SK-N-SH (cell line): ENCODE data around the gene EIPR1.

Source experiments
- EP300 ChIP-seq, 2 experiments: IDR thresholded peaks; 2 replicates each; pipeline versions ENCODE4 v1.4.0 to v1.6.1; 2012; ENCODE audit warnings: borderline replicate concordance in 1 of 2, low read depth in 1 of 2, low read length in 1 of 2
- EZH2phosphoT487 ChIP-seq: fragments of 200-600 bp; sonication (generic); IDR thresholded peaks from 2 replicates; pipeline ENCODE4 v1.6.1; 2017; ENCODE audit warnings: low read depth, mixed run types, mild to moderate bottlenecking, antibody characterized with exemption, moderate library complexity, borderline replicate concordance
- FOXM1 ChIP-seq: IDR thresholded peaks from 2 replicates; pipeline ENCODE4 v1.4.0; 2012; ENCODE audit warnings: low read depth, mild to moderate bottlenecking
- GABPA ChIP-seq: IDR thresholded peaks from 2 replicates; pipeline ENCODE4 v1.4.0; 2012; ENCODE audit warnings: low read depth, mild to moderate bottlenecking
- JUND ChIP-seq: IDR thresholded peaks from 2 replicates; pipeline ENCODE4 v1.4.0; 2012
- POLR2AphosphoS5 ChIP-seq: IDR thresholded peaks from 2 replicates; pipeline ENCODE4 v1.6.1; 2012; ENCODE audit warnings: low read depth, low read length
- RAD21 ChIP-seq: IDR thresholded peaks from 2 replicates; pipeline ENCODE4 v1.6.1; 2012; ENCODE audit warnings: mild to moderate bottlenecking, low read length
- RCOR1 ChIP-seq: fragments of 150-350 bp; IDR thresholded peaks from 2 replicates; pipeline ENCODE4 v1.6.1; 2017; ENCODE audit warnings: antibody characterized with exemption, low read length
- SIN3A ChIP-seq: IDR thresholded peaks from 2 replicates; pipeline ENCODE4 v1.6.1; 2012; ENCODE audit warnings: low read depth, mild to moderate bottlenecking, low read length, moderate library complexity, borderline replicate concordance
- TAF1 ChIP-seq: IDR thresholded peaks from 2 replicates; pipeline ENCODE4 v1.6.1; 2012; ENCODE audit warnings: low read depth, mild to moderate bottlenecking, low read length, moderate library complexity, borderline replicate concordance
- TF ChIP-seq, protein P1 (sequence below): IDR thresholded peaks from 2 replicates; pipeline ENCODE4 v1.6.1; 2012; ENCODE audit warnings: mild to moderate bottlenecking, low read depth, low read length, moderate library complexity
- TF ChIP-seq, protein P2 (sequence below): fragments of 200-600 bp; sonication (generic); IDR thresholded peaks from 2 replicates; pipeline ENCODE4 v1.6.1; 2017; ENCODE audit warnings: antibody characterized with exemption, mild to moderate bottlenecking, moderate library complexity
- TF ChIP-seq, protein P3 (sequence below): IDR thresholded peaks from 2 replicates; pipeline ENCODE4 v1.4.0; 2012; ENCODE audit warnings: low read depth, borderline replicate concordance
- TF ChIP-seq, protein P4 (sequence below): IDR thresholded peaks from 2 replicates; pipeline ENCODE4; 2012

DNA sequence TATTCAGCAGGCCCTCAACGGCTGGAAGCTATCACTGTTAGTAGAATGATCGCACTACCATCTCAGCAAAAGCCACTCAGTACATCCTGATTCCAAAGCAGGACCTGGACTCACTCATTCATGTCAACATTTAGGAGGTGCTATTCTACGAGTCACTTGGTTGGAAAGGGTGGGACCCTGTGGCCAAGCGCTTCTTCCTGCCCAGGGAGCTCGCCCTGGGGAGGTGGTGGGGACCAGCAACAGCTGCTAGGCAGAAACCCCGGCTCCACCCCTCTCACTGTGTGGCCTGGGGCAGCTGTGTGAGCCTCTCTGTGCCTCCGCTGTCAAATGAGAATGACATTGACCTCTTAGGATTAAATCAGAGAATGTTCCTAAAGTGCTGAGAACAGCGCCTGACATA, 231.4 kb downstream of the EIPR1 start:
- TF ChIP-seq JUND (no peak), EP300 (IDR thresholded peaks at IDR 0.05; ENCODE audit: borderline replicate concordance in 1 of 2, low read depth in 1 of 2, low read length in 1 of 2) (no peak), TAF1 (no peak), RCOR1 (no peak), EZH2phosphoT487 (no peak), FOXM1 (no peak), GABPA (no peak), SIN3A (no peak), RAD21 (no peak), POLR2AphosphoS5 (no peak)
- TF ChIP-seq, protein P1, sequence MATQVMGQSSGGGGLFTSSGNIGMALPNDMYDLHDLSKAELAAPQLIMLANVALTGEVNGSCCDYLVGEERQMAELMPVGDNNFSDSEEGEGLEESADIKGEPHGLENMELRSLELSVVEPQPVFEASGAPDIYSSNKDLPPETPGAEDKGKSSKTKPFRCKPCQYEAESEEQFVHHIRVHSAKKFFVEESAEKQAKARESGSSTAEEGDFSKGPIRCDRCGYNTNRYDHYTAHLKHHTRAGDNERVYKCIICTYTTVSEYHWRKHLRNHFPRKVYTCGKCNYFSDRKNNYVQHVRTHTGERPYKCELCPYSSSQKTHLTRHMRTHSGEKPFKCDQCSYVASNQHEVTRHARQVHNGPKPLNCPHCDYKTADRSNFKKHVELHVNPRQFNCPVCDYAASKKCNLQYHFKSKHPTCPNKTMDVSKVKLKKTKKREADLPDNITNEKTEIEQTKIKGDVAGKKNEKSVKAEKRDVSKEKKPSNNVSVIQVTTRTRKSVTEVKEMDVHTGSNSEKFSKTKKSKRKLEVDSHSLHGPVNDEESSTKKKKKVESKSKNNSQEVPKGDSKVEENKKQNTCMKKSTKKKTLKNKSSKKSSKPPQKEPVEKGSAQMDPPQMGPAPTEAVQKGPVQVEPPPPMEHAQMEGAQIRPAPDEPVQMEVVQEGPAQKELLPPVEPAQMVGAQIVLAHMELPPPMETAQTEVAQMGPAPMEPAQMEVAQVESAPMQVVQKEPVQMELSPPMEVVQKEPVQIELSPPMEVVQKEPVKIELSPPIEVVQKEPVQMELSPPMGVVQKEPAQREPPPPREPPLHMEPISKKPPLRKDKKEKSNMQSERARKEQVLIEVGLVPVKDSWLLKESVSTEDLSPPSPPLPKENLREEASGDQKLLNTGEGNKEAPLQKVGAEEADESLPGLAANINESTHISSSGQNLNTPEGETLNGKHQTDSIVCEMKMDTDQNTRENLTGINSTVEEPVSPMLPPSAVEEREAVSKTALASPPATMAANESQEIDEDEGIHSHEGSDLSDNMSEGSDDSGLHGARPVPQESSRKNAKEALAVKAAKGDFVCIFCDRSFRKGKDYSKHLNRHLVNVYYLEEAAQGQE: no peak
- TF ChIP-seq, protein P2, sequence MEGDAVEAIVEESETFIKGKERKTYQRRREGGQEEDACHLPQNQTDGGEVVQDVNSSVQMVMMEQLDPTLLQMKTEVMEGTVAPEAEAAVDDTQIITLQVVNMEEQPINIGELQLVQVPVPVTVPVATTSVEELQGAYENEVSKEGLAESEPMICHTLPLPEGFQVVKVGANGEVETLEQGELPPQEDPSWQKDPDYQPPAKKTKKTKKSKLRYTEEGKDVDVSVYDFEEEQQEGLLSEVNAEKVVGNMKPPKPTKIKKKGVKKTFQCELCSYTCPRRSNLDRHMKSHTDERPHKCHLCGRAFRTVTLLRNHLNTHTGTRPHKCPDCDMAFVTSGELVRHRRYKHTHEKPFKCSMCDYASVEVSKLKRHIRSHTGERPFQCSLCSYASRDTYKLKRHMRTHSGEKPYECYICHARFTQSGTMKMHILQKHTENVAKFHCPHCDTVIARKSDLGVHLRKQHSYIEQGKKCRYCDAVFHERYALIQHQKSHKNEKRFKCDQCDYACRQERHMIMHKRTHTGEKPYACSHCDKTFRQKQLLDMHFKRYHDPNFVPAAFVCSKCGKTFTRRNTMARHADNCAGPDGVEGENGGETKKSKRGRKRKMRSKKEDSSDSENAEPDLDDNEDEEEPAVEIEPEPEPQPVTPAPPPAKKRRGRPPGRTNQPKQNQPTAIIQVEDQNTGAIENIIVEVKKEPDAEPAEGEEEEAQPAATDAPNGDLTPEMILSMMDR: no peak
- TF ChIP-seq, protein P3, sequence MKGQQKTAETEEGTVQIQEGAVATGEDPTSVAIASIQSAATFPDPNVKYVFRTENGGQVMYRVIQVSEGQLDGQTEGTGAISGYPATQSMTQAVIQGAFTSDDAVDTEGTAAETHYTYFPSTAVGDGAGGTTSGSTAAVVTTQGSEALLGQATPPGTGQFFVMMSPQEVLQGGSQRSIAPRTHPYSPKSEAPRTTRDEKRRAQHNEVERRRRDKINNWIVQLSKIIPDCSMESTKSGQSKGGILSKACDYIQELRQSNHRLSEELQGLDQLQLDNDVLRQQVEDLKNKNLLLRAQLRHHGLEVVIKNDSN: no peak
- TF ChIP-seq, protein P4, sequence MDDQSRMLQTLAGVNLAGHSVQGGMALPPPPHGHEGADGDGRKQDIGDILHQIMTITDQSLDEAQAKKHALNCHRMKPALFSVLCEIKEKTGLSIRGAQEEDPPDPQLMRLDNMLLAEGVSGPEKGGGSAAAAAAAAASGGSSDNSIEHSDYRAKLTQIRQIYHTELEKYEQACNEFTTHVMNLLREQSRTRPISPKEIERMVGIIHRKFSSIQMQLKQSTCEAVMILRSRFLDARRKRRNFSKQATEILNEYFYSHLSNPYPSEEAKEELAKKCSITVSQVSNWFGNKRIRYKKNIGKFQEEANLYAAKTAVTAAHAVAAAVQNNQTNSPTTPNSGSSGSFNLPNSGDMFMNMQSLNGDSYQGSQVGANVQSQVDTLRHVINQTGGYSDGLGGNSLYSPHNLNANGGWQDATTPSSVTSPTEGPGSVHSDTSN: no peak
